ENCODE data around the gene EPS15.

Gene EPS15

DNA sequence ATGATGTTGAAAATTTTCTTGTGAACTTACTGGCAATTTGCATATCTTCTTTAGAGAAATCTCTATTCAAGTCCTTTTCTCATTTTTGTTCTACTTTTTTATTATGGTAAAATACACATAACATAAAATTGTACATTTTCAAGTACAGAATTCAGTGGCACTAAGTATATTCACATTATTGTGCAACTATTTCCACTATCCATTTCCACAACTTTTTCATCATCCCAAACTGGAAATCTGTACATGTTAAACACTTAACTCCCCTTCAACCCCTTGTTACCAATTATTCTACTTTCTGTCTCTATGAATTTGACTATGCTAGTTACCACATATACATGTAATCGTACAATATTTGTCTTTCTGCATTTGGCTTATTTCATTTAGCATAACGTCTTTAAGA is 19.4 kb downstream of the EPS15 start:
- TF ChIP-seq, protein P1, sequence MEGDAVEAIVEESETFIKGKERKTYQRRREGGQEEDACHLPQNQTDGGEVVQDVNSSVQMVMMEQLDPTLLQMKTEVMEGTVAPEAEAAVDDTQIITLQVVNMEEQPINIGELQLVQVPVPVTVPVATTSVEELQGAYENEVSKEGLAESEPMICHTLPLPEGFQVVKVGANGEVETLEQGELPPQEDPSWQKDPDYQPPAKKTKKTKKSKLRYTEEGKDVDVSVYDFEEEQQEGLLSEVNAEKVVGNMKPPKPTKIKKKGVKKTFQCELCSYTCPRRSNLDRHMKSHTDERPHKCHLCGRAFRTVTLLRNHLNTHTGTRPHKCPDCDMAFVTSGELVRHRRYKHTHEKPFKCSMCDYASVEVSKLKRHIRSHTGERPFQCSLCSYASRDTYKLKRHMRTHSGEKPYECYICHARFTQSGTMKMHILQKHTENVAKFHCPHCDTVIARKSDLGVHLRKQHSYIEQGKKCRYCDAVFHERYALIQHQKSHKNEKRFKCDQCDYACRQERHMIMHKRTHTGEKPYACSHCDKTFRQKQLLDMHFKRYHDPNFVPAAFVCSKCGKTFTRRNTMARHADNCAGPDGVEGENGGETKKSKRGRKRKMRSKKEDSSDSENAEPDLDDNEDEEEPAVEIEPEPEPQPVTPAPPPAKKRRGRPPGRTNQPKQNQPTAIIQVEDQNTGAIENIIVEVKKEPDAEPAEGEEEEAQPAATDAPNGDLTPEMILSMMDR (IDR thresholded peaks at IDR 0.05; ENCODE audit: insufficient read depth, missing control alignments), result no peak
- DNase-seq (ENCODE audit: insufficient read length, low spot score), result no peak
- no peak for FAIRE-seq

DNA sequence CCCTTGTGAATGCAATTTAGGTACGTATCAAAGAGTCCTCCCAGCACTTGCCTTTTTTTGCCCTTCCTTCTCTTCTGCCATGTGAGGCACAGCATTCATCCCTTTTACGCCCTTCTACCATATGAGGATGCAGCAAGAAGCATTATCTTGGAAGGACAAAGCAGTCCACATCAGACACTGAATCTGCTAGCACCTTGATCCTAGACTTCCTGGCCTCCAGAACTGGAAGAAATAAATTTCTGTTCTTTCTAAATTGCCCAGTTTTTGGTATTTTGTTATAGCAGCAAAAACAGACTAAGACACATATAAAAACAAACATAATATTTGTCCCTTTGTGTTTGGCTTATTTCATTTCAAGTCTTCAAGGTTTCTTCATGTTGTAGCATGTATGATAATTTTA is 20.1 kb downstream of the EPS15 start:
- DNase-seq (ENCODE audit: insufficient read length, low spot score) (no peak), FAIRE-seq (no peak)
- TF ChIP-seq, protein P1 (IDR thresholded peaks at IDR 0.05; ENCODE audit: insufficient read depth, missing control alignments), result no peak

DNA sequence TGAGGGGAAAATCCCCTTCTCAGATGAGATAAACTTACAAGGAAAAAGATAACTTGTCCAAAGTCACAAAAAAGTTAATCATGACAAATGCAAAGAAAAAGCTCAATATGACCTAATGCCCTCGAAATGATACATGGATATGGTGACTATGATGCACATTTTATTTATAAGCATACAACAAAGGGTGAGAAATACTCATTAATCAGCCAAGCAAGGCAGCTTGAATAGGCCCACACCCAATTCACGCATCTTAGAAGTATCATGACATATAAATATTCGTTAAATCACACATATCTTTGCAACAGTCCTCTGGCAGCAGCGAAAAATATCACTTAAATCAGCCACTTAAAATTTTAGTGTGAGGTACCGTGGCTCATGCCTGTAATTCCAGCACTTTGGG is 21.7 kb downstream of the EPS15 start:
- DNase-seq (ENCODE audit: insufficient read length, low spot score), result no peak
- no peak for FAIRE-seq
- TF ChIP-seq, protein P1 (IDR thresholded peaks at IDR 0.05; ENCODE audit: insufficient read depth, missing control alignments), result no peak

- FAIRE-seq (no peak), DNase-seq (ENCODE audit: insufficient read length, low spot score) (no peak)
- TF ChIP-seq, protein P1 (IDR thresholded peaks at IDR 0.05; ENCODE audit: insufficient read depth, missing control alignments), result no peak
Observed at GRCh38 chr1:51494138-51494830, 24.8 kb downstream of the EPS15 start.

- TF ChIP-seq, protein P1 (IDR thresholded peaks at IDR 0.05; ENCODE audit: insufficient read depth, missing control alignments), result no peak
- DNase-seq (ENCODE audit: insufficient read length, low spot score) (no peak), FAIRE-seq (no peak)
Observed at GRCh38 chr1:51491166-51491981, 27.7 kb downstream of the EPS15 start.

DNA sequence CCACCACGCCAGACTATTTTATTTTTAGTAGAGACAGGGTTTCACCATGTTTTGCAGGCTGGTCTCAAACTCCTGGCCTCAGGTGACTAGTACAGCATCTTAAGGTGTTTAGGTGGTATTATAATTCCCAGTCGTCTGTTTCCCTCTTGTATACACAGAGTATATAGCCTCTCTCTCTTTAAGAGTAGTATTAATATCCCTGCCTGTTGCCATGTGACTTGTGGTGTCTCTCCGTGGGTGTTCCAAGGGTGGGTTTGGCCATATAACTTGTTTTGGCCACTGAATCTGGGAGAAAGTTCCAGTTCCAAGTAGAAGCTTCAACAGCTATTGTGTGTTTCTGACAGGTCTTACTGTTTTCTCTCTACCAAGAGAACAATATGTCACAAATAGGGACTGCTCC is 29.6 kb downstream of the EPS15 start:
- FAIRE-seq (no peak), DNase-seq (ENCODE audit: insufficient read length, low spot score) (no peak)
- TF ChIP-seq, protein P1 (IDR thresholded peaks at IDR 0.05; ENCODE audit: insufficient read depth, missing control alignments), result no peak
